IPS DF 19.7 (cell line): Measurements from ENCODE around the gene SAP30L.

Experiments
- DNase-seq: peaks from one replicate; pipeline ENCODE4 v3.0.0-alpha.2; 2013; ENCODE audit warnings: low read depth, low spot score

SAP30L gene

GRCh38 chr5:154419236-154419635, 26.6 kb upstream of the SAP30L start:
- no peak for DNase-seq

GRCh38 chr5:154421868-154422267, 23.9 kb upstream of the SAP30L start:
- DNase-seq, result no peak

- no peak for DNase-seq
Observed at GRCh38 chr5:154422298-154422697, 23.5 kb upstream of the SAP30L start.

GRCh38 chr5:154428208-154428607, 17.6 kb upstream of the SAP30L start:
- no peak for DNase-seq

- DNase-seq, result no peak
Observed at GRCh38 chr5:154429341-154429740, 16.5 kb upstream of the SAP30L start.

- DNase-seq, result no peak
Observed at GRCh38 chr5:154430466-154430865, 15.3 kb upstream of the SAP30L start.

- no peak for DNase-seq
Observed at GRCh38 chr5:154430961-154431630, 14.7 kb upstream of the SAP30L start.

- DNase-seq, result no peak
Observed at GRCh38 chr5:154435226-154435625, 10.6 kb upstream of the SAP30L start.

- DNase-seq, result no peak
Observed at GRCh38 chr5:154437281-154437965, 8.4 kb upstream of the SAP30L start.

- DNase-seq, result no peak
Observed at GRCh38 chr5:154440540-154440939, 5.3 kb upstream of the SAP30L start.

- no peak for DNase-seq
Observed at GRCh38 chr5:154442801-154443200, 3.0 kb upstream of the SAP30L start.

- no peak for DNase-seq
Observed at GRCh38 chr5:154444556-154445421, 1.0 kb upstream of the SAP30L start.

- no peak for DNase-seq
Observed at GRCh38 chr5:154446195-154447088, 645 bp downstream of the SAP30L start.

GRCh38 chr5:154447089-154447725, 1.4 kb downstream of the SAP30L start:
- DNase-seq, result no peak

- DNase-seq, result no peak
Observed at GRCh38 chr5:154449786-154450185, 4.0 kb downstream of the SAP30L start.

- DNase-seq, result no peak
Observed at GRCh38 chr5:154451957-154452356, 6.2 kb downstream of the SAP30L start.

- no peak for DNase-seq
Observed at GRCh38 chr5:154455585-154455984, 9.8 kb downstream of the SAP30L start.

GRCh38 chr5:154456540-154456939, 10.7 kb downstream of the SAP30L start:
- no peak for DNase-seq

GRCh38 chr5:154459015-154459414, 13.2 kb downstream of the SAP30L start:
- no peak for DNase-seq

- no peak for DNase-seq
Observed at GRCh38 chr5:154460172-154460571, 14.4 kb downstream of the SAP30L start.

- no peak for DNase-seq
Observed at GRCh38 chr5:154461531-154461930, 15.7 kb downstream of the SAP30L start.
